Breast epithelium (tissue), 3 donors: ENCODE results near the gene PCSK7.

Source experiments
- POLR2A ChIP-seq: fragments of 450-650 bp; IDR thresholded peaks from one replicate; pipeline ENCODE4 v1.6.1; 2016; ENCODE audit warnings: antibody characterized with exemption, mild to moderate bottlenecking, moderate library complexity
- POLR2AphosphoS5 ChIP-seq, 3 donors: sonication (generic); formaldehyde crosslinking; IDR thresholded peaks; one replicate each; pipeline ENCODE4 v1.6.1; 2017; ENCODE audit warnings: antibody characterized with exemption in 3 of 3
- TF ChIP-seq, protein P1 (sequence below), 3 donors: fragments of 450-650 bp; IDR thresholded peaks; one replicate each; pipeline ENCODE4 v1.5.1; 2016 to 2017; ENCODE audit warnings: antibody characterized with exemption in 3 of 3, mild to moderate bottlenecking in 3 of 3, moderate library complexity in 3 of 3

- TF ChIP-seq, protein P1, sequence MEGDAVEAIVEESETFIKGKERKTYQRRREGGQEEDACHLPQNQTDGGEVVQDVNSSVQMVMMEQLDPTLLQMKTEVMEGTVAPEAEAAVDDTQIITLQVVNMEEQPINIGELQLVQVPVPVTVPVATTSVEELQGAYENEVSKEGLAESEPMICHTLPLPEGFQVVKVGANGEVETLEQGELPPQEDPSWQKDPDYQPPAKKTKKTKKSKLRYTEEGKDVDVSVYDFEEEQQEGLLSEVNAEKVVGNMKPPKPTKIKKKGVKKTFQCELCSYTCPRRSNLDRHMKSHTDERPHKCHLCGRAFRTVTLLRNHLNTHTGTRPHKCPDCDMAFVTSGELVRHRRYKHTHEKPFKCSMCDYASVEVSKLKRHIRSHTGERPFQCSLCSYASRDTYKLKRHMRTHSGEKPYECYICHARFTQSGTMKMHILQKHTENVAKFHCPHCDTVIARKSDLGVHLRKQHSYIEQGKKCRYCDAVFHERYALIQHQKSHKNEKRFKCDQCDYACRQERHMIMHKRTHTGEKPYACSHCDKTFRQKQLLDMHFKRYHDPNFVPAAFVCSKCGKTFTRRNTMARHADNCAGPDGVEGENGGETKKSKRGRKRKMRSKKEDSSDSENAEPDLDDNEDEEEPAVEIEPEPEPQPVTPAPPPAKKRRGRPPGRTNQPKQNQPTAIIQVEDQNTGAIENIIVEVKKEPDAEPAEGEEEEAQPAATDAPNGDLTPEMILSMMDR (IDR thresholded peaks at IDR 0.05): no peak
- TF ChIP-seq POLR2AphosphoS5 (IDR thresholded peaks at IDR 0.05) (no peak), POLR2A (no peak)
Measured at GRCh38 chr11:117229411-117229810, 2.5 kb downstream of the PCSK7 start.
